Measurements from ENCODE around the gene NKX6-2. TPM values are rescaled to one million over a fixed set of nuclear protein-coding genes. Genes with fewer than 3 reads are reported as not detected.

The NKX6-2 gene
- total RNA-seq, 4 donors from 2014 or later: not detected

- Histone ChIP-seq H3K4me3 (no peak overlapping the region), H3K9me3 (no peaks in the 10 kb centered on the region), H3K36me3 (no peaks in the 10 kb centered on the region), H3K4me1 (peaks cover 0 to 3% (median 0%) of the 10 kb centered on the region in 4 donors), H3K27me3 (no peaks in the 10 kb centered on the region), H3K27ac (no peak overlapping the region)
- in situ Hi-C loops (cut with MboI; ENCODE audit: low pct_ligation_motif_present in 1 of 4, low pct_unique_long_range_greater_than_20kb in 1 of 4, low sequenced_read_pairs in 3 of 4): no loop called here
- DNase-seq: no peak
- intact Hi-C loops (cut with DNase I; ENCODE audit: low total_unique reads): no loop called here
- WGBS, 2 donors (ENCODE audit: low coverage in 1 of 2): 96 to 98% methylated on average over 8 to 27 of the region's 27 CpGs
- TF ChIP-seq EP300 (IDR thresholded peaks at IDR 0.05; ENCODE audit: low read depth) (no peak), CTCF (IDR thresholded peaks at IDR 0.05) (no peak), POLR2A (IDR thresholded peaks at IDR 0.05) (no peak), POLR2AphosphoS5 (IDR thresholded peaks at IDR 0.05) (no peak)
Observed at GRCh38 chr10:132757171-132757570, 28.8 kb downstream of the NKX6-2 start.

DNA sequence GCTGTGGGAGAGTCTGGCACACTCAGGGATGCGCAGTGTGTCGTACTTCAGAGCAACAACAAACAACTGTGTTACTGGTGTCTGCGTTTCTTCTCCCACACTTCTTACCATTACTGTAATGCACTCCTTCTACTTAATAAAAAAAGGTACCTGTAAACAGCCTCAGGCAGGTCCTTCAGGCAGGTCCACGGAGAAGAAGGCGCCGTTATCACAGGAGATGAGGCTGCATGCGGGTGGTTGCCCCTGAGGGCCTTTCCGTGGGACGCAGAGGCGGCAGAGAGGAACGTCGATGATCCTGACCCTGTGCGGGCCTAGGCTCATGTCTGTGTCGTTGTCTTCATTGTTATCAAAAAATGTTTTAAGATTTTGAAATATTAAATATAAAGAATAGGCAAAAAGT lies 29.4 kb downstream of the NKX6-2 start:
- in situ Hi-C loops (cut with MboI; ENCODE audit: low pct_ligation_motif_present in 1 of 4, low pct_unique_long_range_greater_than_20kb in 1 of 4, low sequenced_read_pairs in 3 of 4) (no loop called here), intact Hi-C loops (cut with DNase I; ENCODE audit: low total_unique reads) (no loop called here)
- H3K36me3 ChIP-seq: no peaks in the 10 kb centered on the region

GRCh38 chr10:132755166-132755711 lies 30.7 kb downstream of the NKX6-2 start:
- intact Hi-C loops (cut with DNase I; ENCODE audit: low total_unique reads): no loop called here
- H3K27me3 ChIP-seq: no peaks in the 10 kb centered on the region
- WGBS, 2 donors (ENCODE audit: low coverage in 1 of 2): 92 to 97% methylated on average over 11 to 15 of the region's 15 CpGs
- no peak overlapping the region for H3K4me3 ChIP-seq
- peaks cover 0 to 3% (median 0%) of the 10 kb centered on the region in 4 donors for H3K4me1 ChIP-seq
- H3K36me3 ChIP-seq: no peaks in the 10 kb centered on the region
- TF ChIP-seq POLR2A (IDR thresholded peaks at IDR 0.05): no peak
- no peak for TF ChIP-seq POLR2AphosphoS5 (IDR thresholded peaks at IDR 0.05)
- TF ChIP-seq EP300 (IDR thresholded peaks at IDR 0.05; ENCODE audit: low read depth): no peak
- TF ChIP-seq CTCF (IDR thresholded peaks at IDR 0.05): no peak
- DNase-seq: no peak
- no peak overlapping the region for H3K27ac ChIP-seq
- in situ Hi-C loops (cut with MboI; ENCODE audit: low pct_ligation_motif_present in 1 of 4, low pct_unique_long_range_greater_than_20kb in 1 of 4, low sequenced_read_pairs in 3 of 4): no loop called here
- no peaks in the 10 kb centered on the region for H3K9me3 ChIP-seq

More for the DNA sequence above, 29.4 kb downstream of the NKX6-2 start:
- Histone ChIP-seq H3K9me3 (no peaks in the 10 kb centered on the region), H3K27ac (no peak overlapping the region), H3K4me1 (peaks cover 0 to 3% (median 0%) of the 10 kb centered on the region in 4 donors), H3K27me3 (no peaks in the 10 kb centered on the region), H3K4me3 (no peak overlapping the region)
- TF ChIP-seq CTCF (IDR thresholded peaks at IDR 0.05) (no peak), POLR2AphosphoS5 (IDR thresholded peaks at IDR 0.05) (no peak), POLR2A (IDR thresholded peaks at IDR 0.05) (no peak), EP300 (IDR thresholded peaks at IDR 0.05; ENCODE audit: low read depth) (no peak)
- WGBS, 2 donors (ENCODE audit: low coverage in 1 of 2): 96% methylated on average over 11 to 14 of the region's 14 CpGs
- DNase-seq: no peak

DNA sequence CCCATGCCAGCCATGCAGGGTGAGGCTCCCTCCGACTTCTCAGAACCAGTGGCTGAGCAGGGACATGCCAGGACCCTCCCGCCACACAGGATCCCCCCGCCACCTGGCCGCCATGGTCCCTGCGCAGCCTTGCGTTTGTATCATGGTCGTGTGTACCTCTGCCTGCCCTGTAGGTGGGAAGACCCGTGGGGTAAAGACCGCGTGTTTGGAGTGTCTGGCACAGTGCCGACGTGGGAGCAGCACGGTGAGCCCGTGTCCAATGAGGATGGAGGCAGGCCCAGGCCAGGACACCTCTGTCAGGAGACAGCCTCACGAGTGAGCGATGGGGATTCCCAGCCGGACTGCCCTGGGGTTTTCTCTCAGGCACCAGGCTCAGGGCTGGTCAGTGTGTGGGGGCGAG lies 31.9 kb downstream of the NKX6-2 start:
- no peak for TF ChIP-seq POLR2AphosphoS5 (IDR thresholded peaks at IDR 0.05)
- no peak for TF ChIP-seq POLR2A (IDR thresholded peaks at IDR 0.05)
- TF ChIP-seq EP300 (IDR thresholded peaks at IDR 0.05; ENCODE audit: low read depth): no peak
- no peak for TF ChIP-seq CTCF (IDR thresholded peaks at IDR 0.05)
- H3K27ac ChIP-seq: no peak overlapping the region
- no peaks in the 10 kb centered on the region for H3K36me3 ChIP-seq
- no peaks in the 10 kb centered on the region for H3K27me3 ChIP-seq
- WGBS, 2 donors (ENCODE audit: low coverage in 1 of 2): 91% methylated on average over 17 of the region's 18 CpGs; no CpG with 5 or more reads in 1 of the 2 donors
- no peaks in the 10 kb centered on the region for H3K9me3 ChIP-seq
- DNase-seq: no peak
- peaks cover 0 to 3% (median 0%) of the 10 kb centered on the region in 4 donors for H3K4me1 ChIP-seq
- intact Hi-C loops (cut with DNase I; ENCODE audit: low total_unique reads): no loop called here
- in situ Hi-C loops (cut with MboI; ENCODE audit: low pct_ligation_motif_present in 1 of 4, low pct_unique_long_range_greater_than_20kb in 1 of 4, low sequenced_read_pairs in 3 of 4): no loop called here
- H3K4me3 ChIP-seq: no peak overlapping the region
